B cell (primary cell): ENCODE results near the gene CRYBA1. TPM values are rescaled to one million over a fixed set of nuclear protein-coding genes. Genes with fewer than 3 reads are reported as not detected.

ENCODE experiments used
- ATAC-seq: fragments of 200-7000 bp; cut with Tn5 transposase; one replicate; pipeline ENCODE4 v1.10.0; 2021; ENCODE audit warnings: low read depth, mild to moderate bottlenecking, moderate number of reproducible peaks, moderate library complexity
- CTCF ChIA-PET: fragments of 350-600 bp; sonication (Branson Sonifier 250); formaldehyde crosslinking; loops from one replicate; lab custom pipeline; 2021; ENCODE audit warnings: antibody characterized with exemption, inconsistent platforms; lab: Charles Lee
- POLR2A ChIA-PET: fragments of 350-600 bp; sonication (Branson Sonifier 250); formaldehyde crosslinking; loops from one replicate; lab custom pipeline; 2021; ENCODE audit warnings: antibody characterized with exemption; lab: Charles Lee
- DNase-seq: peaks from one replicate; pipeline ENCODE4 v3.0.0; 2013
- H2AFZ ChIP-seq: 2 replicates; pipeline ENCODE4 v1.6.1; 2012; ENCODE audit warnings: mild to moderate bottlenecking, low read depth, low read length; ENCODE audit not compliant: insufficient read depth, poor library complexity, severe bottlenecking
- H3K27ac ChIP-seq, 2 donors: 1 replicate in 1 of 2; 2 replicates in 1 of 2; pipeline ENCODE4 v1.5.1; 2012 to 2013; ENCODE audit warnings: low read length in 2 of 2, mild to moderate bottlenecking in 2 of 2, moderate library complexity in 1 of 2
- H3K27me3 ChIP-seq, 4 experiments: fragments of 200-600 bp in 1 of 4; sonication (generic) in 1 of 4; replicated peaks in 1 of 4; 1 replicate in 2 of 4; 2 replicates in 2 of 4; pipeline versions ENCODE4 v1.6.1 to v1.7.0; 2013 to 2016; ENCODE audit warnings: low read length in 3 of 4, mild to moderate bottlenecking in 2 of 4, mixed read lengths in 1 of 4, moderate library complexity in 1 of 4; ENCODE audit not compliant: insufficient read depth in 4 of 4, control insufficient read depth in 3 of 4; ENCODE audit errors: control extremely low read depth in 1 of 4
- H3K36me3 ChIP-seq, 2 experiments: replicated peaks in 1 of 2; 1 replicate in 1 of 2; 2 replicates in 1 of 2; pipeline versions ENCODE4 v1.6.1 to v1.7.1; 2013; ENCODE audit warnings: low read length in 1 of 2; ENCODE audit not compliant: insufficient read depth in 2 of 2, control insufficient read depth in 1 of 2; ENCODE audit errors: control extremely low read depth in 1 of 2, extremely low read depth in 1 of 2
- H3K4me1 ChIP-seq, 2 donors: fragments of 200-600 bp in 1 of 2; sonication (generic) in 1 of 2; 1 replicate in 1 of 2; 2 replicates in 1 of 2; pipeline versions ENCODE4 v1.5.1 to v1.6.1; 2013 to 2017; ENCODE audit warnings: low read length in 2 of 2; ENCODE audit not compliant: control insufficient read depth in 2 of 2, insufficient read depth in 2 of 2
- H3K4me2 ChIP-seq: replicated peaks from 2 replicates; pipeline ENCODE3; 2012; ENCODE audit warnings: mild to moderate bottlenecking, low read depth, low read length; ENCODE audit not compliant: poor library complexity, severe bottlenecking
- H3K4me3 ChIP-seq, 5 experiments: fragments of 200-600 bp in 1 of 5; sonication (generic) in 1 of 5; 1 replicate in 3 of 5; 2 replicates in 2 of 5; pipeline versions ENCODE4 v1.5.1 to v1.7.0; 2011 to 2016; ENCODE audit warnings: low read length in 4 of 5, mild to moderate bottlenecking in 4 of 5, low read depth in 2 of 5, control low read depth in 1 of 5, moderate library complexity in 1 of 5; ENCODE audit not compliant: insufficient read depth in 1 of 5; ENCODE audit errors: control extremely low read depth in 1 of 5, extremely low read depth in 1 of 5
- H3K79me2 ChIP-seq: fragments of 200-600 bp; sonication (generic); one replicate; pipeline ENCODE4 v1.6.0; 2016; ENCODE audit warnings: low read length; ENCODE audit not compliant: control insufficient read depth, insufficient read depth
- H3K9ac ChIP-seq: fragments of 200-600 bp; sonication (generic); 2 replicates; pipeline ENCODE4 v1.6.1; 2017; ENCODE audit warnings: mild to moderate bottlenecking, low read length, moderate library complexity
- H3K9me3 ChIP-seq, 3 donors: one replicate each; pipeline versions ENCODE4 v1.6.1 to v1.7.1; 2013; ENCODE audit warnings: low read length in 2 of 3; ENCODE audit not compliant: control insufficient read depth in 2 of 3, insufficient read depth in 1 of 3; ENCODE audit errors: control extremely low read depth in 1 of 3
- H4K20me1 ChIP-seq: 2 replicates; pipeline ENCODE4 v1.6.0; 2012; ENCODE audit warnings: mild to moderate bottlenecking, low read length; ENCODE audit not compliant: insufficient read depth, control insufficient read depth, poor library complexity, severe bottlenecking
- H3K27ac Mint-ChIP-seq: one replicate; pipeline ENCODE4 v1.8.0; 2021; ENCODE audit warnings: mixed read lengths
- H3K27me3 Mint-ChIP-seq: one replicate; pipeline ENCODE4 v1.8.0; 2021; ENCODE audit warnings: mixed read lengths
- H3K4me1 Mint-ChIP-seq: one replicate; pipeline ENCODE4 v1.8.0; 2021; ENCODE audit warnings: mixed read lengths
- H3K4me3 Mint-ChIP-seq: one replicate; pipeline ENCODE4 v1.8.0; 2021; ENCODE audit warnings: mixed read lengths
- H3K9me3 Mint-ChIP-seq: one replicate; pipeline ENCODE4 v1.8.0; 2022; ENCODE audit warnings: mixed read lengths; ENCODE audit not compliant: insufficient read depth
- EZH2 ChIP-seq: IDR thresholded peaks from 2 replicates; pipeline ENCODE4 v1.6.1; 2012; ENCODE audit warnings: borderline replicate concordance, low read depth, mild to moderate bottlenecking, moderate library complexity, low read length; ENCODE audit not compliant: insufficient read depth, poor library complexity, severe bottlenecking
- WGBS: methylation state at CpG from one replicate; pipeline ENCODE4 v1.1.5; 2013; ENCODE audit warnings: missing lambda C conversion rate; ENCODE audit not compliant: insufficient coverage; 5-methylcytosine and 5-hydroxymethylcytosine counted together
- intact Hi-C: fragments of 100-400 bp; cut with micrococcal nuclease; formaldehyde crosslinking; loops from one replicate; pipeline ENCODE4 v1.10.0; 2022
- polyA plus RNA-seq: library from polyadenylated mRNA; depleted of rRNA; stranded (reverse); fragments of >200 nt; gene quantifications from 2 replicates; pipeline ENCODE4 v1.2.3, GENCODE V29; 2012
- total RNA-seq, 2 donors: library from RNA; stranded (reverse); fragments of 120-200 nt in 1 of 2; gene quantifications; 1 replicate in 1 of 2; 2 replicates in 1 of 2; pipeline versions ENCODE4 v1.2.3 to v1.2.4, GENCODE V29; 2013 to 2022
- TF ChIP-seq, protein P1 (sequence below): fragments of 200-600 bp; IDR thresholded peaks from one replicate; pipeline ENCODE4 v1.8.0; 2022; ENCODE audit warnings: antibody characterized with exemption, mild to moderate bottlenecking

CRYBA1 gene
- total and polyA plus RNA-seq, 2 donors (not counting 1 experiment from before 2014, with no cell fraction given) = not detected

- peaks cover 30% of the 10 kb centered on the region for H3K4me1 Mint-ChIP-seq
Measured at GRCh38 chr17:29293890-29294579, 47.4 kb downstream of the CRYBA1 start, which contains the start of gene NUFIP2. NUFIP2 (minus strand) TSS chr17:29294148; CDS start chr17:29294059, 89 bp downstream.

More at GRCh38 chr17:29293890-29294579, 47.4 kb downstream of the CRYBA1 start, which contains the start of gene NUFIP2:
- ATAC-seq (peak; percentile 84), DNase-seq (peak; percentile 99)
- TF ChIP-seq, protein P1, sequence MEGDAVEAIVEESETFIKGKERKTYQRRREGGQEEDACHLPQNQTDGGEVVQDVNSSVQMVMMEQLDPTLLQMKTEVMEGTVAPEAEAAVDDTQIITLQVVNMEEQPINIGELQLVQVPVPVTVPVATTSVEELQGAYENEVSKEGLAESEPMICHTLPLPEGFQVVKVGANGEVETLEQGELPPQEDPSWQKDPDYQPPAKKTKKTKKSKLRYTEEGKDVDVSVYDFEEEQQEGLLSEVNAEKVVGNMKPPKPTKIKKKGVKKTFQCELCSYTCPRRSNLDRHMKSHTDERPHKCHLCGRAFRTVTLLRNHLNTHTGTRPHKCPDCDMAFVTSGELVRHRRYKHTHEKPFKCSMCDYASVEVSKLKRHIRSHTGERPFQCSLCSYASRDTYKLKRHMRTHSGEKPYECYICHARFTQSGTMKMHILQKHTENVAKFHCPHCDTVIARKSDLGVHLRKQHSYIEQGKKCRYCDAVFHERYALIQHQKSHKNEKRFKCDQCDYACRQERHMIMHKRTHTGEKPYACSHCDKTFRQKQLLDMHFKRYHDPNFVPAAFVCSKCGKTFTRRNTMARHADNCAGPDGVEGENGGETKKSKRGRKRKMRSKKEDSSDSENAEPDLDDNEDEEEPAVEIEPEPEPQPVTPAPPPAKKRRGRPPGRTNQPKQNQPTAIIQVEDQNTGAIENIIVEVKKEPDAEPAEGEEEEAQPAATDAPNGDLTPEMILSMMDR = no peak
- no peak for TF ChIP-seq EZH2
- Histone ChIP-seq H3K79me2 (peaks cover 42% of the 10 kb centered on the region), H3K9me3 (no peaks in the 10 kb centered on the region), H3K9ac (peak within 1 kb of the TSS; percentile 86), H2AFZ (peak within 1 kb of the TSS; percentile 83), H3K4me2 (peak within 1 kb of the TSS; percentile 88), H3K36me3 (peaks cover 2 to 10% of the 10 kb centered on the region in 2 experiments), H4K20me1 (peaks cover 42% of the 10 kb centered on the region), H3K27me3 (no peaks in the 10 kb centered on the region), H3K27ac (peak within 1 kb of the TSS; percentile 82 to 94), H3K4me1 (peaks cover 30 to 34% of the 10 kb centered on the region in 2 donors), H3K4me3 (peak within 1 kb of the TSS; percentile 89 to 95 (median 91))
- under 1% methylated on average over 25 of the region's 31 CpGs for WGBS
- peak within 1 kb of the TSS; percentile 97 for H3K27ac Mint-ChIP-seq
- POLR2A ChIA-PET = interaction anchor here (0.5 to 1.6 kb wide), 11 partner anchors 8 to 649 kb away, joined by 3 to 8 read pairs (median 3); partner anchors contain the start of genes BLTP2, PHF12 and TAOK1
- intact Hi-C loops = loop anchor here (1.0 to 10.0 kb wide), 8 partner anchors 96 to 1083 kb away; partner anchors contain the start of genes ABHD15, BLTP2, CPD and RAB34
- peak within 1 kb of the TSS; percentile 97 for H3K4me3 Mint-ChIP-seq
- CTCF ChIA-PET = interaction anchor here (1.0 to 2.7 kb wide), 9 partner anchors 9 to 324 kb away, joined by 3 to 10 read pairs (median 4); partner anchors contain the start of gene MYO18A
- no peaks in the 10 kb centered on the region for H3K27me3 Mint-ChIP-seq
- no peaks in the 10 kb centered on the region for H3K9me3 Mint-ChIP-seq
